Subcutaneous adipose tissue (tissue), 4 donors: ENCODE data around the gene UPK3B. TPM values are rescaled to one million over a fixed set of nuclear protein-coding genes. Genes with fewer than 3 reads are reported as not detected.
"Not testable (repeated sequence)": the region's sequence is repeated elsewhere in the genome, so short reads cannot be mapped to it uniquely, and the experiment has no call there.

ENCODE experiments used
- CTCF ChIP-seq: fragments of 450-650 bp; IDR thresholded peaks from one replicate; pipeline ENCODE4 v1.5.1; 2016; ENCODE audit warnings: low read depth, mild to moderate bottlenecking, control low read depth, antibody characterized with exemption, moderate library complexity
- total RNA-seq, 4 donors: library from RNA; depleted of rRNA; stranded (reverse); fragments of >200 nt; gene quantifications; one replicate each; pipeline ENCODE4 v1.1.0, GENCODE V29; 2016

Gene UPK3B
- 10 to 100 TPM in 1 of 4 donors, under 1 TPM in 2, not detected in 1; 0.34 to 14.2 (median 0.75) TPM for total RNA-seq

- TF ChIP-seq CTCF: no peak
These were observed at the start of gene UPK3B for GRCh38 chr7:76509931-76510877. Gene UPK3B, plus strand, starts transcription at chr7:76510552. Its CDS starts 101 bp downstream, at chr7:76510653.

GRCh38 chr7:76461464-76462101 is 48.8 kb upstream of the UPK3B start, which contains the start of gene DTX2:
Gene DTX2, plus strand, starts transcription at chr7:76461709. Its CDS starts 18,801 bp downstream, at chr7:76480510.
- TF ChIP-seq CTCF: not testable (repeated sequence)

GRCh38 chr7:76505168-76506080 is 4.9 kb upstream of the UPK3B start:
- no peak for TF ChIP-seq CTCF

GRCh38 chr7:76506081-76506440 is 4.3 kb upstream of the UPK3B start:
- TF ChIP-seq CTCF: no peak

- TF ChIP-seq CTCF: no peak
These were observed 2.5 kb upstream of the UPK3B start for GRCh38 chr7:76507723-76508406.

GRCh38 chr7:76512941-76513816 is 2.8 kb downstream of the UPK3B start:
- no peak for TF ChIP-seq CTCF
